ENCODE measurements around the gene SLIT3.

Gene SLIT3

DNA sequence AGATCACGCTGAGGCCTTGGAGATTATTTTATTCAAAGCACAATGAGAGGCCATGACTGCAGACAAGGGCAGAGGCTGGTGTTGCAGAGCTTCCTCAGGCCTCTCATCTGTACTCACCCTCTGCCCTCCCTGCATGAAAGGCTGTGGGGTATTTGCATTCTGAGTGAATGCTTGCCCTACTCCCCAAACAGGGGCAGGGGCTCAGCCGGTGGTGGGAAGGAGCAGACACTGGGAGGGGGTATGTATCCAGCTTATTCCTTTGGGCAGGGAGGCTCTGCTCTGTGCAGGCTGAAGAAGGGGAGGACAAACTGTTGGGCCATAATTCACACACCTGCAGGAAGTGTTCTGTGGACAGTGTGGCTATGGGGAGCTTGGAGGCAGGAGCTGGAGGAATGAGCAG lies 573.4 kb downstream of the SLIT3 start:
- no peaks in the 10 kb centered on the region for H3K4me1 ChIP-seq (ENCODE audit: low read length)
- H4K20me1 ChIP-seq (ENCODE audit: insufficient read depth, low read length) = no peaks in the 10 kb centered on the region
- no peak for TF ChIP-seq EZH2phosphoT487 (IDR thresholded peaks at IDR 0.05; ENCODE audit: low read depth)
- TF ChIP-seq, protein P1, sequence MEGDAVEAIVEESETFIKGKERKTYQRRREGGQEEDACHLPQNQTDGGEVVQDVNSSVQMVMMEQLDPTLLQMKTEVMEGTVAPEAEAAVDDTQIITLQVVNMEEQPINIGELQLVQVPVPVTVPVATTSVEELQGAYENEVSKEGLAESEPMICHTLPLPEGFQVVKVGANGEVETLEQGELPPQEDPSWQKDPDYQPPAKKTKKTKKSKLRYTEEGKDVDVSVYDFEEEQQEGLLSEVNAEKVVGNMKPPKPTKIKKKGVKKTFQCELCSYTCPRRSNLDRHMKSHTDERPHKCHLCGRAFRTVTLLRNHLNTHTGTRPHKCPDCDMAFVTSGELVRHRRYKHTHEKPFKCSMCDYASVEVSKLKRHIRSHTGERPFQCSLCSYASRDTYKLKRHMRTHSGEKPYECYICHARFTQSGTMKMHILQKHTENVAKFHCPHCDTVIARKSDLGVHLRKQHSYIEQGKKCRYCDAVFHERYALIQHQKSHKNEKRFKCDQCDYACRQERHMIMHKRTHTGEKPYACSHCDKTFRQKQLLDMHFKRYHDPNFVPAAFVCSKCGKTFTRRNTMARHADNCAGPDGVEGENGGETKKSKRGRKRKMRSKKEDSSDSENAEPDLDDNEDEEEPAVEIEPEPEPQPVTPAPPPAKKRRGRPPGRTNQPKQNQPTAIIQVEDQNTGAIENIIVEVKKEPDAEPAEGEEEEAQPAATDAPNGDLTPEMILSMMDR (IDR thresholded peaks at IDR 0.05; ENCODE audit: low read depth, low read length) = no peak
- no peak overlapping the region for H3K27ac ChIP-seq (ENCODE audit: low read length)
- no peaks in the 10 kb centered on the region for H3K79me2 ChIP-seq (ENCODE audit: low read length)
- no peak overlapping the region for H3K9ac ChIP-seq (ENCODE audit: low read length)
- no peak overlapping the region for H3K4me3 ChIP-seq (ENCODE audit: low read length)
- peaks cover 9% of the 10 kb centered on the region for H3K27me3 ChIP-seq (ENCODE audit: low read depth, low read length)
- H3K9me3 ChIP-seq (ENCODE audit: insufficient read depth, low read length) = peaks cover 9% of the 10 kb centered on the region
- H3K4me2 ChIP-seq (ENCODE audit: low read length) = no peak overlapping the region
- no peaks in the 10 kb centered on the region for H3K36me3 ChIP-seq (replicated peaks; ENCODE audit: low read depth, low read length)
- no peak overlapping the region for H2AFZ ChIP-seq (ENCODE audit: low read depth, low read length)

DNA sequence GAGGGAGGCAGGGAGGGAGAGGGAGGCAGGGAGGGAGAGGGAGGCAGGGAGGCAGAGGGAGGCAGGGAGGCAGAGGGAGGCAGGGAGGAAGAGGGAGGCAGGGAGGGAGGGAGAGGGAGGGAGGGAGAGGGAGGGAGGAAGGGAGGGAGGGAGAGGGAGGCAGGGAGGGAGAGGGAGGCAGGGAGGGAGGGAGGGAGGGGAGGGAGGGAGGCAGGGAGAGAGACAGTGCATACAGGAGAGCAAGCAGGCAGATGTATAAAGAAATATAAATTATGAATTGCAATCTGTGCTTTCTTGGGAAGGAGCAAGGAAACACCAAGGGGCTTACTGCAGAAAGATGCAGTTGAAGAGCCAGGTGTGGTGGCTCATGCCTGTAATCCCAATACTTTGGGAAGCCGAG lies 574.6 kb downstream of the SLIT3 start:
- Histone ChIP-seq H4K20me1 (ENCODE audit: insufficient read depth, low read length) (no peaks in the 10 kb centered on the region), H3K9ac (ENCODE audit: low read length) (no peak overlapping the region), H2AFZ (ENCODE audit: low read depth, low read length) (no peak overlapping the region), H3K4me3 (ENCODE audit: low read length) (no peak overlapping the region), H3K36me3 (replicated peaks; ENCODE audit: low read depth, low read length) (no peaks in the 10 kb centered on the region), H3K27ac (ENCODE audit: low read length) (no peak overlapping the region), H3K79me2 (ENCODE audit: low read length) (no peaks in the 10 kb centered on the region), H3K9me3 (ENCODE audit: insufficient read depth, low read length) (peaks cover 9% of the 10 kb centered on the region), H3K4me2 (ENCODE audit: low read length) (no peak overlapping the region), H3K4me1 (ENCODE audit: low read length) (no peaks in the 10 kb centered on the region), H3K27me3 (ENCODE audit: low read depth, low read length) (peaks cover 9% of the 10 kb centered on the region)
- TF ChIP-seq, protein P1 (IDR thresholded peaks at IDR 0.05; ENCODE audit: low read depth, low read length) = no peak
- TF ChIP-seq EZH2phosphoT487 (IDR thresholded peaks at IDR 0.05; ENCODE audit: low read depth) = no peak

DNA sequence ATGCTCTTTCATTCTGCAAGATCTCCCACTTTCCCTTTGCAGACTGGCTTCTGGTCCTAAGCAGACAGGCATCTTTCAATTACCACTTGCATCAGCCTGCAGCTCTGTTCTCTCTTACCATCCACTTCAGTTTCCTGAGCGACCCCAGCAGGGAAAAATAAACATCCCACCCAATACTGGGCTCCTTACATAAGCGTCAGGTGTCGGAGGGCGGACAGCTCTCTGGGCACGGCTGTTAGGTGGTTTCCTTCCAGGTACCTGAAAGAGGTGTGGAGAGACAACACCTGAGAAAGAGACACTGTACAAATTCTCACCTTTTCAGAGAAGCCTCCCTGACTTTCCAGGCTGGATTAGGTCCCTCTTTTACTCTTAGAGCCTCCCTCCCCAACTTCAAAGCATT lies 576.7 kb downstream of the SLIT3 start:
- no peaks in the 10 kb centered on the region for H3K4me1 ChIP-seq (ENCODE audit: low read length)
- H3K27ac ChIP-seq (ENCODE audit: low read length) = no peak overlapping the region
- H3K4me3 ChIP-seq (ENCODE audit: low read length) = no peak overlapping the region

DNA sequence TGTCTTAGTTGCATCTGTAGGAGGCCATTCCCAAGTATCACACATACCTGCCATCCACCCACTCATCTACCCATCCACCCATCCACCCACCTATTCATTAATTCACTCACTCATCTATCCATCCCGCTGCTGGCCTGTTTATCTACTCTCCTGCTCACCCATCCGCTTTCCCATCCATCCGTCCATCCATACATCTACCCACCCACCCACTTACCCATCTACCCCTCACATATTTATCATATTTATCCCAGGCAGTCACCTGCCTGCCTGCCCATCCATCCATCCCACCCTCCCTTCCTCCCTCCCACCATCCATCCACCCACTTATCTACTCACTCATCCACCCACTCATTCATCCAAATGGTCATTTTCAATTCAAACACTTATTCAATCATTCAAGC lies 577.9 kb downstream of the SLIT3 start:
- Histone ChIP-seq H2AFZ (ENCODE audit: low read depth, low read length) (no peak overlapping the region), H3K4me1 (ENCODE audit: low read length) (no peaks in the 10 kb centered on the region)
- TF ChIP-seq, protein P1 (IDR thresholded peaks at IDR 0.05; ENCODE audit: low read depth, low read length) = no peak
- no peak for TF ChIP-seq EZH2phosphoT487 (IDR thresholded peaks at IDR 0.05; ENCODE audit: low read depth)

More for the DNA sequence above, 576.7 kb downstream of the SLIT3 start:
- Histone ChIP-seq H2AFZ (ENCODE audit: low read depth, low read length) (no peak overlapping the region), H3K9me3 (ENCODE audit: insufficient read depth, low read length) (peaks cover 9% of the 10 kb centered on the region; the same call in 1 of the 2 replicates), H3K36me3 (replicated peaks; ENCODE audit: low read depth, low read length) (no peaks in the 10 kb centered on the region), H4K20me1 (ENCODE audit: insufficient read depth, low read length) (no peaks in the 10 kb centered on the region), H3K9ac (ENCODE audit: low read length) (no peak overlapping the region), H3K27me3 (ENCODE audit: low read depth, low read length) (peaks cover 9% of the 10 kb centered on the region), H3K4me2 (ENCODE audit: low read length) (no peak overlapping the region), H3K79me2 (ENCODE audit: low read length) (no peaks in the 10 kb centered on the region)
- TF ChIP-seq EZH2phosphoT487 (IDR thresholded peaks at IDR 0.05; ENCODE audit: low read depth) = no peak
- TF ChIP-seq, protein P1 (IDR thresholded peaks at IDR 0.05; ENCODE audit: low read depth, low read length) = no peak

More for the DNA sequence above, 577.9 kb downstream of the SLIT3 start:
- Histone ChIP-seq H3K79me2 (ENCODE audit: low read length) (no peaks in the 10 kb centered on the region), H3K4me2 (ENCODE audit: low read length) (no peak overlapping the region), H3K36me3 (replicated peaks; ENCODE audit: low read depth, low read length) (no peaks in the 10 kb centered on the region), H3K4me3 (ENCODE audit: low read length) (no peak overlapping the region), H3K27me3 (ENCODE audit: low read depth, low read length) (peaks cover 13% of the 10 kb centered on the region), H3K9ac (ENCODE audit: low read length) (no peak overlapping the region), H4K20me1 (ENCODE audit: insufficient read depth, low read length) (no peaks in the 10 kb centered on the region), H3K9me3 (ENCODE audit: insufficient read depth, low read length) (no peaks in the 10 kb centered on the region), H3K27ac (ENCODE audit: low read length) (no peak overlapping the region)
